SK-MEL-5 (cell line): ENCODE data around the gene MKI67. TPM values are rescaled to one million over a fixed set of nuclear protein-coding genes. Genes with fewer than 3 reads are reported as not detected.
"Not testable (repeated sequence)": the region's sequence is repeated elsewhere in the genome, so short reads cannot be mapped to it uniquely, and the experiment has no call there.

ENCODE experiments used
- DNase-seq: peaks from one replicate; pipeline ENCODE4 v3.0.0-alpha.2; 2016; ENCODE audit warnings: low read depth, low spot score
- in situ Hi-C: cut with HindIII; loops from 2 replicates; pipeline ENCODE4 v1.10.0; 2016; ENCODE audit warnings: low sequenced_read_pairs, high pct_unique_total_duplicates, low pct_unique_long_range_greater_than_20kb
- polyA plus RNA-seq, 2 experiments: library from polyadenylated mRNA; depleted of rRNA; stranded (reverse); fragments of >200 nt; gene quantifications; 2 replicates each; pipeline ENCODE4 v1.2.3, GENCODE V29; 2015
- total RNA-seq: library from RNA; depleted of rRNA; stranded (reverse); fragments of >200 nt; shearing (Covaris generic); gene quantifications from 2 replicates; pipeline ENCODE4 v1.2.3, GENCODE V29; 2014; rRNA removed

MKI67 gene
- total RNA-seq: 11.7 and 21.6 TPM in 2 replicates
- polyA plus RNA-seq (2015; cell fraction: cytosol; rRNA removed): 20.2 and 31.1 TPM in 2 replicates
- polyA plus RNA-seq (2015; cell fraction: nucleus; rRNA removed): 16.4 and 31.8 TPM in 2 replicates

GRCh38 chr10:128125944-128126764, at the start of gene MKI67:
Gene MKI67, minus strand, starts transcription at chr10:128126423. Its CDS starts 756 bp downstream, at chr10:128125667.
- in situ Hi-C loops: no loop called here
- DNase-seq: peak; percentile 91

- DNase-seq: no peak
- in situ Hi-C loops: no loop called here
Observed at GRCh38 chr10:128174581-128175559, 48.6 kb upstream of the MKI67 start.

GRCh38 chr10:128173386-128173785, 47.2 kb upstream of the MKI67 start:
- no peak for DNase-seq
- in situ Hi-C loops: no loop called here

- no peak for DNase-seq
- in situ Hi-C loops: no loop called here
Observed at GRCh38 chr10:128172756-128173155, 46.5 kb upstream of the MKI67 start.

GRCh38 chr10:128169811-128170379, 43.7 kb upstream of the MKI67 start:
- in situ Hi-C loops: no loop called here
- no peak for DNase-seq

GRCh38 chr10:128167926-128168520, 41.8 kb upstream of the MKI67 start:
- in situ Hi-C loops: no loop called here
- no peak for DNase-seq

GRCh38 chr10:128167123-128167522, 40.9 kb upstream of the MKI67 start:
- DNase-seq, in situ Hi-C loops: not testable (repeated sequence)

- DNase-seq: no peak
- in situ Hi-C loops: no loop called here
Observed at GRCh38 chr10:128166151-128166550, 39.9 kb upstream of the MKI67 start.

- DNase-seq: no peak
- in situ Hi-C loops: no loop called here
Observed at GRCh38 chr10:128165536-128165935, 39.3 kb upstream of the MKI67 start.

GRCh38 chr10:128163701-128164100, 37.5 kb upstream of the MKI67 start:
- no peak for DNase-seq
- in situ Hi-C loops: no loop called here

- DNase-seq: no peak
- in situ Hi-C loops: no loop called here
Observed at GRCh38 chr10:128161031-128161430, 34.8 kb upstream of the MKI67 start.

- no peak for DNase-seq
- in situ Hi-C loops: no loop called here
Observed at GRCh38 chr10:128160297-128160711, 34.1 kb upstream of the MKI67 start.

GRCh38 chr10:128158021-128158795, 32.0 kb upstream of the MKI67 start:
- peak; percentile 3 for DNase-seq
- in situ Hi-C loops: no loop called here

GRCh38 chr10:128156999-128157755, 31.0 kb upstream of the MKI67 start:
- in situ Hi-C loops: no loop called here
- DNase-seq: no peak

GRCh38 chr10:128152741-128153580, 26.7 kb upstream of the MKI67 start:
- in situ Hi-C loops: no loop called here

More at GRCh38 chr10:128152741-128153580, 26.7 kb upstream of the MKI67 start:
- DNase-seq: no peak
